ENCODE results near the gene TMEM235. TPM values are rescaled to one million over a fixed set of nuclear protein-coding genes. Genes with fewer than 3 reads are reported as not detected.
"Not testable (repeated sequence)": the region's sequence is repeated elsewhere in the genome, so short reads cannot be mapped to it uniquely, and the experiment has no call there.

The TMEM235 gene
- polyA plus RNA-seq, 1 experiment = not detected

DNA sequence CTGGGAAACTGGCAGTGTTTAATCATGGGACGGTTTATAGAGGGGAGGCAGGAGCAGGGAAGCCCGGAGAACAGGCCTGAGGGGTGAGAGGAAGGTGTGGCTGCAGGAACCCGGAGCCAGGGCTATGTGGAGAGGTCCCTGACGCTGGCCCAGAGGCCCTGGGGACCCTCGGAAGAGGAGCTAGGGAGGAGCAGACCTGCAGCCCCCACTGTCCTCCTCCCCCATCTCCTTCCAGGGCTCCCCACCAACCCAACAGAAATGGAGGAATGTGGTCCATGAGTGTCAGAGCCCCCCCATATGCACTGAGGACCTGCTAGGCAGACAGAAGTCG is 20.3 kb downstream of the TMEM235 start:
- no peak for DNase-seq (ENCODE audit: low read depth, low spot score)
- TF ChIP-seq, protein P1, sequence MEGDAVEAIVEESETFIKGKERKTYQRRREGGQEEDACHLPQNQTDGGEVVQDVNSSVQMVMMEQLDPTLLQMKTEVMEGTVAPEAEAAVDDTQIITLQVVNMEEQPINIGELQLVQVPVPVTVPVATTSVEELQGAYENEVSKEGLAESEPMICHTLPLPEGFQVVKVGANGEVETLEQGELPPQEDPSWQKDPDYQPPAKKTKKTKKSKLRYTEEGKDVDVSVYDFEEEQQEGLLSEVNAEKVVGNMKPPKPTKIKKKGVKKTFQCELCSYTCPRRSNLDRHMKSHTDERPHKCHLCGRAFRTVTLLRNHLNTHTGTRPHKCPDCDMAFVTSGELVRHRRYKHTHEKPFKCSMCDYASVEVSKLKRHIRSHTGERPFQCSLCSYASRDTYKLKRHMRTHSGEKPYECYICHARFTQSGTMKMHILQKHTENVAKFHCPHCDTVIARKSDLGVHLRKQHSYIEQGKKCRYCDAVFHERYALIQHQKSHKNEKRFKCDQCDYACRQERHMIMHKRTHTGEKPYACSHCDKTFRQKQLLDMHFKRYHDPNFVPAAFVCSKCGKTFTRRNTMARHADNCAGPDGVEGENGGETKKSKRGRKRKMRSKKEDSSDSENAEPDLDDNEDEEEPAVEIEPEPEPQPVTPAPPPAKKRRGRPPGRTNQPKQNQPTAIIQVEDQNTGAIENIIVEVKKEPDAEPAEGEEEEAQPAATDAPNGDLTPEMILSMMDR (IDR thresholded peaks at IDR 0.05; ENCODE audit: low read depth, low read length) = no peak
- H3K27ac ChIP-seq (ENCODE audit: low read depth, low read length) = no peak overlapping the region
- ChIA-PET POLR2A (interaction anchor here (0.8 kb wide), 1 partner anchor 108 kb away, joined by 3 read pairs; the partner anchor contains the start of gene SOCS3), CTCF (interaction anchor here (0.5 to 3.4 kb wide), 18 partner anchors 9 to 466 kb away, joined by 3 to 17 read pairs (median 4); partner anchors contain the start of gene TK1)
- H3K4me3 ChIP-seq (ENCODE audit: low read depth, low read length) = no peak overlapping the region
- peaks cover 2% of the 10 kb centered on the region for H3K27me3 ChIP-seq (ENCODE audit: control insufficient read depth, insufficient read depth, low read length)
- no peaks in the 10 kb centered on the region for H3K9me3 ChIP-seq (ENCODE audit: control insufficient read depth, insufficient read depth, low read length)

DNA sequence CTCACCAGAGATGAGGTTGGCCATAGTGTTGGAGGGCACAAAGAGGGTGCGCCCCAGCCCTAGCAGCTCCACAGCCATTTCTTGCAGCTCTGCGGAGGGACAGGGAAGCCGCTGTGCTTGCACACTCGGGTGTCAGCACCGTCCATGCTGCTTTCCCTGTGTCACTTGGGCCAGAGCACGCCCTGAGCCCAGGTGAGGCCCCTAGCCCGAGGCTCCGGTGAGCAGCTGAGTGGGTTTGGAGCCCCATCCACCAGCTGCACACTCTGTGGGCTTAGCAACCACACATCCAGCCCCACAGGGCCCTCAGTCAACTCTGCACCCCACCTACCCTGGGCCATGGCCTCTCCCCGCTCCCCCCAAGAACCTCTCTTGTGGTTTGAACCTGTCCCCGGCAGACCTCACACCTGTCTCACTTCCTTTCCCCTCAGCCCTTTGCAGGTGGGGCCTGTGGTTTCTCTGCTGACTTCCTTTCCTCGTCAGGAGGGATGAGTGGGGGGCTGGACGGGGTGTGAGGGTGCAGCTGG is 20.7 kb downstream of the TMEM235 start:
- DNase-seq (ENCODE audit: low read depth, low spot score) = no peak
- H3K27ac ChIP-seq (ENCODE audit: low read depth, low read length) = no peak overlapping the region
- TF ChIP-seq, protein P1 (IDR thresholded peaks at IDR 0.05; ENCODE audit: low read depth, low read length) = no peak
- no peaks in the 10 kb centered on the region for H3K9me3 ChIP-seq (ENCODE audit: control insufficient read depth, insufficient read depth, low read length)
- no peak overlapping the region for H3K4me3 ChIP-seq (ENCODE audit: low read depth, low read length)
- CTCF ChIA-PET = interaction anchor here (1.3 to 3.4 kb wide), 5 partner anchors 12 to 233 kb away, joined by 5 to 17 read pairs (median 9); no protein-coding TSS in a partner anchor
- peaks cover 2% of the 10 kb centered on the region for H3K27me3 ChIP-seq (ENCODE audit: control insufficient read depth, insufficient read depth, low read length)
- POLR2A ChIA-PET = no interaction called here

DNA sequence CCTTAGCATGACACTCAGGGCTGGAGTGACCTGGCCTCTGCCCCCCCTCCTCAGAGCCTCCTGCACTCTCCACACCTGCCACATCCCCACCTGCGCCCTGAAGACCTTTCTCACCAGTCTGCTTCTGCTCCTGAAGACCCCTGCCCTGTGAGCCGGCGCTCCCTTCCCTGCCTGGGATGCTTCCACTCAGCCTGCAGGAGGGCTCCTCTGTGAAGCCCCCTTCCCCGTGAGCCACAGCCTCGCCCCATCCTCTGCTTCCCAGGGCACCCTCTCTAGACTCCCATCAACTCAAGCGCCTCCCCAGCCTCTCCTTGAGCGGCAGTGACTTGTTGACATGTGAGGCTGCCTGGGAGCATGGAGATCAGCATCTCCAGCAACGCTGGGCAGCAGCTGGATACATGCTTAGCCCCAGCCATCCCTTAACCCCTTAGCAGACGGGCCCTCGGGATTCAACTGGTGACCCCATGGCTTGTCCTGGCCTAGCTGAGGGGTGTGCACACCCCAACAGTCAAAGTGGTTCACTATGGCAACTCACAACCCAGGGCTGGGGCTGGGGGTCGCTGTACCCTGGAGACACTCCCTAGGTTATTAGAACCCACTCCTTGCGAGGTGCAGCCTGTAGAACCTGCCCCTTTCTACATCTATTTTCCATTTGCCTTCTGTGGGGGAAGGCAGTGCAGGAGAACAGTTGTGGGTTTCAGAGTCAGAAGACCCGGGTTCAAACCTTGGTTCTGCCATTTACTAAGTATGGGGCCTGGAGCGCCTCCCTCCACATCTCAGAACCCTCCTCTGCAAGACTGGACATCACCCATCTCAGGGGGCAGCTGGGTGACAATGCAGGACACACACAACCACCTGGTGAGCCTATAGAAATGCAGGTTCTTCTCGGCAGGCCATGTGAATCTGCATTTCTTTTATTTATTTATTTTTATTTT is 21.5 kb downstream of the TMEM235 start:
- TF ChIP-seq, protein P1 (IDR thresholded peaks at IDR 0.05; ENCODE audit: low read depth, low read length) = no peak
- Histone ChIP-seq H3K9me3 (ENCODE audit: control insufficient read depth, insufficient read depth, low read length) (no peaks in the 10 kb centered on the region), H3K27me3 (ENCODE audit: control insufficient read depth, insufficient read depth, low read length) (peaks cover 2% of the 10 kb centered on the region), H3K27ac (ENCODE audit: low read depth, low read length) (no peak overlapping the region), H3K4me3 (ENCODE audit: low read depth, low read length) (no peak overlapping the region)
- CTCF ChIA-PET = interaction anchor here (1.0 kb wide), 1 partner anchor 108 kb away, joined by 3 read pairs; no protein-coding TSS in a partner anchor
- no peak for DNase-seq (ENCODE audit: low read depth, low spot score)
- POLR2A ChIA-PET = no interaction called here

DNA sequence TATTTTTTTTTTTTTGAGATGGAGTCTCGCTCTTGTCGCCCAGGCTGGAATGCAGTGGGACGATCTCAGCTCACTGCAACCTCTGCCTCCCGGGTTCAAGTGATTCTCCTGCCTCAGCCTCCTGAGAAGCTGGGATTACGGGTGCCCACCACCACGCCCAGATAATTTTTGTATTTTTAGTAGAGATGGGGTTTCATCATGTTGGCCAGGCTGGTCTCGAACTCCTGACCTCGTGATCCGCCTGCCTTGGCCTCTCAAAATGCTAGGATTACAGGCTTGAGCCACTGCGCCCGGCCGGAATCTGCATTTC is 22.2 kb downstream of the TMEM235 start:
- DNase-seq (ENCODE audit: low read depth, low spot score) = not testable (repeated sequence)
- CTCF ChIA-PET = interaction anchor here (1.0 kb wide), 1 partner anchor 107 kb away, joined by 3 read pairs; no protein-coding TSS in a partner anchor

DNA sequence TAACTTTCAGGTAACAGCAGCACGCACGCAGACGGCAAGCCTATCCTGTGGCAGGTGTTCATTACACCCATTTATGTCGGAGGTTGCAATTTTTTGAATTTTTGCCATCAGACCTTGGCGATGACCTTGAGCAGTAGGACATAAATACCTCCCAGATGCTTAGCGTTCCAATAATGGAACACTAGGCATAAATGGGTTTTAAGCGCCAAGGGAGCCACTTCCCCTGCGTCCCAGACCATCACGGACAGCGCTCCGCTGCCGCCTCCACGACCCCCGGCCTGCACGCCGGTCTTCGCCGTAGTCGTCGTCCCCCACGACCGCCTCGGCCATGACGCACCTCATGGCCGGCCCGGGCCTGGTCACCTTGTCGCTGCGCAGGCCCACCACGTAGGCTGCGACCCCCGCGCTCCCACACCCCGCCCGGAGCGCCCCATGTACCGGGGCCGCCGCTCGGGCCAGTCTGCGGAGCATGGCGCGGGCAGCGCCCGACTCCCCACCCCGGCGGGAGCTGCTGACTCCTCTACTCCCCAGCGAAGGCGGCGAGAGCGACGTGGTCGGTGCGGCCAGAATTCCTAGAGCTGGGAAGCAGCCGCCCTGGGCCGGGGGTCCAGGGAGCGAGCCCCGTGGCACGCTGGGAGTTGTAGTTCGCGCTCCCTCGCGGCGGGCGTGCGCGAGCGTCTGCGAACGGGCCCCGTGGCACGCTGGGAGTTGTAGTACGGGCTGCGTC is 22.7 kb downstream of the TMEM235 start:
- Histone ChIP-seq H3K27me3 (ENCODE audit: control insufficient read depth, insufficient read depth, low read length) (peaks cover 2% of the 10 kb centered on the region), H3K27ac (ENCODE audit: low read depth, low read length) (no peak overlapping the region), H3K4me3 (ENCODE audit: low read depth, low read length) (peak overlapping the region; percentile 80), H3K9me3 (ENCODE audit: control insufficient read depth, insufficient read depth, low read length) (no peaks in the 10 kb centered on the region; the same call in 1 of the 2 replicates)
- CTCF ChIA-PET = interaction anchor here (1.0 to 1.3 kb wide), 2 partner anchors 67 to 107 kb away, joined by 3 read pairs; partner anchors contain the start of gene AFMID
- TF ChIP-seq, protein P1 (IDR thresholded peaks at IDR 0.05; ENCODE audit: low read depth, low read length) = no peak
- DNase-seq (ENCODE audit: low read depth, low spot score) = peak; percentile 49
- POLR2A ChIA-PET = interaction anchor here (0.5 to 1.0 kb wide), 3 partner anchors 105 to 703 kb away, joined by 3 read pairs; partner anchors contain the start of gene SOCS3

More for the DNA sequence above, 22.2 kb downstream of the TMEM235 start:
- POLR2A ChIA-PET; H3K9me3 ChIP-seq (ENCODE audit: control insufficient read depth, insufficient read depth, low read length); H3K27ac ChIP-seq (ENCODE audit: low read depth, low read length); H3K27me3 ChIP-seq (ENCODE audit: control insufficient read depth, insufficient read depth, low read length): not testable (repeated sequence)
- peak overlapping the region; percentile 80 for H3K4me3 ChIP-seq (ENCODE audit: low read depth, low read length)

All from AG04450 (cell line).